DMS53 treated with DMSO at 0.1 percent for 48 hours (cell line): ENCODE data around the gene LMNB1.
"Not testable (repeated sequence)": the region's sequence is repeated elsewhere in the genome, so short reads cannot be mapped to it uniquely, and the experiment has no call there.

Source experiments
- DNase-seq: peaks from one replicate; lab custom pipeline; 2025; ENCODE audit not compliant: unreplicated experiment; lab: John Stamatoyannopoulos, UW

LMNB1 gene, protein sequence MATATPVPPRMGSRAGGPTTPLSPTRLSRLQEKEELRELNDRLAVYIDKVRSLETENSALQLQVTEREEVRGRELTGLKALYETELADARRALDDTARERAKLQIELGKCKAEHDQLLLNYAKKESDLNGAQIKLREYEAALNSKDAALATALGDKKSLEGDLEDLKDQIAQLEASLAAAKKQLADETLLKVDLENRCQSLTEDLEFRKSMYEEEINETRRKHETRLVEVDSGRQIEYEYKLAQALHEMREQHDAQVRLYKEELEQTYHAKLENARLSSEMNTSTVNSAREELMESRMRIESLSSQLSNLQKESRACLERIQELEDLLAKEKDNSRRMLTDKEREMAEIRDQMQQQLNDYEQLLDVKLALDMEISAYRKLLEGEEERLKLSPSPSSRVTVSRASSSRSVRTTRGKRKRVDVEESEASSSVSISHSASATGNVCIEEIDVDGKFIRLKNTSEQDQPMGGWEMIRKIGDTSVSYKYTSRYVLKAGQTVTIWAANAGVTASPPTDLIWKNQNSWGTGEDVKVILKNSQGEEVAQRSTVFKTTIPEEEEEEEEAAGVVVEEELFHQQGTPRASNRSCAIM

DNA sequence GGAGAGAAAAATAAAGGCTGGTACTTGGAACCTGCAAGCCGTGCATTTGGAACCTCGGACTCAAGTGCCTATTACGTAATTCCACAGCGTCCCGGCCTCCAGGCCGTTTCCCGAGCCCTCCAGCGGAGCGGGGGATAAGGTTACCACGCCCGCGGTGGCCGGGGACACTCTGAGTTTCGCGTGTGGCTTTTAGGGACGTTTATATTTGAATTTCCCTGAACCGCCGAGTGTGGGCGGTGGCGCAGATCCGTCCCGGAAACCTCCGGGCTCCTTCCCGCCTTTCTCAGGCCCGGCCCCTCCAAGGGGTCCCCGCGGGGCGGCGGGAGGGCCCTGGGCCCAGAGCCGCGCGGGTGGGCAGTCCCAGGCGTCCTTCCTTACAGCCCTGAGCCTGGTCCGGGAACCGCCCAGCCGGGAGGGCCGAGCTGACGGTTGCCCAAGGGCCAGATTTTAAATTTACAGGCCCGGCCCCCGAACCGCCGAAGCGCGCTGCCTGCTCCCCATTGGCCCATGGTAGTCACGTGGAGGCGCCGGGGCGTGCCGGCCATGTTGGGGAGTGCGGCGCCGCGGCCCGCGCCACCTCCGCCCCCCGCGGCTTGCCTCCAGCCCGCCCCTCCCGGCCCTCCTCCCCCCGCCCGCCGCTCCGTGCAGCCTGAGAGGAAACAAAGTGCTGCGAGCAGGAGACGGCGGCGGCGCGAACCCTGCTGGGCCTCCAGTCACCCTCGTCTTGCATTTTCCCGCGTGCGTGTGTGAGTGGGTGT, at the start of gene LMNB1:
Gene LMNB1 (plus strand): TSS at position 638 of the 758 bp plus-strand sequence. CDS start 373 bp downstream, outside the sequence.
- peak; percentile 95 for DNase-seq

DNA sequence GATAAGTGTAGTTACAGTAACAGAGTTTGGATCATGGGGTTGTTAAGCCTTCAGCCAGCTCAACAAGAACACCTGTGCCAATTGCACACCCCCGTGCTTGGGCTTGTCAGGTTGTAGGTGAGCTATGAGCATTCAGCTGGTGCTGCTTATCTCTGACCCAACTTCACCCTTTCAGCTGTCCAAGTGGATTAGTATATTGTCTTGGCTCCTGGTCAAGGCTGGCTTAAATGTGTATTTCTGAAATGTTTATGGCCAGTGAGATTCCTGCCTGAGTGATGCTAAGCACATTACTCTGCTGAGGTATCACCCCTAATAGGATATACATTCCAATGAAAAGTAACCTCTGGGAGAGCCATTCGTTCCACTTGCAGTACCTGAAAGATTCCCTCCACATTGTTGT, 44.2 kb upstream of the LMNB1 start:
- no peak for DNase-seq

DNA sequence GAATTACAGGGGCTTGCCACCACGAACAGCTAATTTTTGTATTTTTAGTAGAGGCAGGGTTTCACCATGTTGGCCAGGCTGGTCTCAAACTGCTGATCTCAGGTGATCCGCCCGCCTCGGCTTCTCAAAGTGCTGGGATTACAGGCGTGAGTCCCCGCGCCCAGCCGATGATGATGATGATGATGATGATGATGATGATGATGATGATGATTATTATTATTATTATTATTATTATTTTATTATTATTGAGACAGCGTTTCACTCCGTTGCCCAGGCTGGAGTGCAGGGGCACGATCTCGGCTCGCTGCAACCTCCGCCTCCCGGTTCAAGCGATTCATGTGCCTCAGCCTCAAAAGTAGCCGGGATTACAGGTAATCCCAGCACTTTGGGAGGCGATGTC, 42.4 kb upstream of the LMNB1 start:
- DNase-seq: not testable (repeated sequence)

- no peak for DNase-seq
These were observed 40.8 kb upstream of the LMNB1 start for GRCh38 chr5:126736141-126736540.

- DNase-seq: no peak
These were observed 35.6 kb upstream of the LMNB1 start for GRCh38 chr5:126741361-126741760.

DNA sequence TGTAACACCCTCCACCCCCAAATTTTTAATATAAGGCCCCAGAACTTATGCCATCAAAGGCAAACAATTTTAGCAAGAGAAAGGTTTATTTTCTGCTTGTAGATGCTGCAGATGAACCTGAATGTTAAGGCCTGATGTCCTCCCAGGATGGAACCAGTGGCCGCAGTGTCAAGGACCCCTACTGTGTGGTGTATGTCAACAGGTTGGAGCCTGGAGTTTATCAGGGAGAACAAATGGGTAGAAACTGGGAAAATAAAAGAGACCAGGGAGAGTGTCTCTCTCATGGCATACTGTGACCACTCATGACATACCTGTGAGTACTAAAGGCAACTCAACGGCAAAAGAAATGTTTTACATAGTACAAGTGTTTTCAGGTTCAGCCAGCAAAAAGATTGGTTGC, 34.5 kb upstream of the LMNB1 start:
- no peak for DNase-seq

DNA sequence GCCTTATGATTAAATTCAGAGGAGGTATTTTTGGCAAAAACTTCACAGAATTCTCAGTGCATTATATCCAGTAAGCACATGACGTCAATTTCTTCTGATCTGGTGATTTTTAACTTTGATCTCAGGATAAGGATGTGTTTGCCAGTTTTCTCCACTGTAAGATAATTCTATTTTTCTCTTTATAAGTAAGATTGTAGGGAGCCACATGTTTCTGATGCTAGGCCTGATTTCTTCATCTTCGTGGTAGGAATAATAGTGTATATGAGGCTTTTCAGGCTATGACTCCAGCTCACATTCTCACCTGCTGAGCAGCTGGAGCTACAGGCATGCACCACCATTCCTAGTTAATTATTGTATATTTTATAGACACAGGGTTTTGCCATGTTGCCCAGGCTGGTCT, 32.1 kb upstream of the LMNB1 start:
- no peak for DNase-seq

DNA sequence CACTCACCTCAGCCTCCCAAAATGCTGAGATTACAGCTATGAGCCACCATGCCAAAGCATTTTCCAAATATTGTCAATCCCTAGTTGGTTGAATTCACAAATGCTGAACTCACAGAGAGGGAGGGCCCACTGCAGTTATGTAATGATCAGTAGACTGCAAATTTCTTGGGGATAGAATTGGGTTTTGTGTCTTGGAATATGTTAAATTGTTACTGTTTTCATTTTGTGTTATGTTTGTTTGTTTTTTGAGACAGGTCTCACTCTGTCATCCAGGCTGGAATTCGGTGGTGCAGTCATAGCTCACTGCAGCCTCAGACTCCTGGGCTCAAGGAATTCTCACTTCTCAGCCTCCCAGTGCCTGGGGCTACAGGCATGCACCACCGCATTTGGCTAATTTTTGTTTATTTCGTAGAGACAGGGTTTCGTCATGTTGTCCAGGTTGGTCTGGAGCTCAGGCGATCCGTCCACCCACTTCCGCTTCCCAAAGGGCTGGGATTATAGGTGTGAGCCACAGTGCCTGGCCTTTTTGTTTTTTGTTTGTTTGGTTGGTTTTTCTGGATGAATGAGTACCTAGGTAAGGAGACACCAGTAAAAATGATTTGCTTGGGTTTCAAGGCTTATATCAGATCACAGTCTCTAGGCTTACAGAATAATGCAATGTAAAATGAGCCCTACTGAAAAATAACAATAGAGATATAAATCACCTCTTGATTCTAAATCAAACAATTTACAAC, 31.5 kb upstream of the LMNB1 start:
- no peak for DNase-seq

DNA sequence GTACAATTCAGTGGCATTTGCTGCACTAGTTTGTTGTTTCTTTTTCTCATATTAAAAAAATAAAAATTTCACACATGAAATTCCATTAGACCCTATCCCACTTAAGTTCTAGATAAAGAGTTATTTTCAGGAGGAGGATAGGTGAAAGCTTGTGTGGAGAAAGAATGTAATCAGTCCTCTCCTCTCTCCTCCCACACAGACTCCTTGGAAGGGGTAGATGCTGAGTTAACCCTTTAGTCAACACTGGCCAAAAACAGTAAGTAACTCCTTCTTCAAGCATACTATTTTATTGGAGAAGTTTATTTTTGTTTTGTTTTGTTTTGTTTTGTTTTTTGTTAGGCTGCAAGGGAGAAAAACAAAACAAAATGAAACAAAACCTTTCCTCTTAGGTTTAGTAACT, 30.6 kb upstream of the LMNB1 start:
- DNase-seq: no peak

GRCh38 chr5:126752081-126752785, 24.7 kb upstream of the LMNB1 start:
- DNase-seq: no peak

GRCh38 chr5:126753227-126753626, 23.7 kb upstream of the LMNB1 start:
- DNase-seq: no peak

DNA sequence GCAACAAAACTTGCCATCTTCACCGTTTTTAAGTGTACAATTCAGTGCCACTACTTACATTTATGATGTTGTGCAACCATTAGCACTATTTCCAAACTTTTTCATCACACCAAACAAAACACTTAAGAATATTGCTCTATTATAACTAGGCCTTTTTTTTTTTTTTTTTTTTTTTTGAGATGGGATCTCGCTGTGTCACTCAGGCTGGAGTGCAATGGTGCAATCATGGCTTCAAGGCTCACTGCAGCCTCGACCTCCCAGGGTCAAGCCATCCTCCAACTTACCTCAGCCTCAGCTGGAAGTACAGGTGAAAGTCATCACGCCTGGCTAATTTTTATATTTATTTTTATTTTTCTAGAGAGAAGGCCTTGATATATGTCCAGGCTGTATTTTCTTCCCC, 22.3 kb upstream of the LMNB1 start:
- no peak for DNase-seq

DNA sequence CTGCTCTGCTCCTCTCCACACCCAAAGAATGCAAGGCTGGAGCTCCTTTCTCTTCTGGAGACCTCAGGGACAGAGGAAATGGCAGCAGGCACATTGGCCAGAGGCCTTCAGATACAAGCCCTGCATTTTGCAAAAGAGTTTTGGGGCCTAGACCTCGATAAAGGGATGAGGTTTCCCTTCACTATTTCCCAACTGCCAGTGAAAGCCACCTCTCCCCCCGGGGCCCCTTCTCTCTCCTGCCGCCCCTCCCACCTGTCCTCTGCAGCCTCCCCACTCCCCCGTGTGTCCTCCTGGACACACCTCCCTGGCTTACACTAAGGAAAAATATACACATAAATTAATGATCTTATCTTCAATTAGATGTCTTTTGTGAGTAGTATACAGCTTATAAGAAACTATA, 21.3 kb upstream of the LMNB1 start:
- no peak for DNase-seq

- no peak for DNase-seq
These were observed 19.1 kb upstream of the LMNB1 start for GRCh38 chr5:126757713-126758357.

GRCh38 chr5:126763371-126763770, 13.6 kb upstream of the LMNB1 start:
- no peak for DNase-seq

GRCh38 chr5:126769703-126770102, 7.2 kb upstream of the LMNB1 start:
- DNase-seq: no peak

GRCh38 chr5:126773536-126773935, 3.4 kb upstream of the LMNB1 start:
- not testable (repeated sequence) for DNase-seq

GRCh38 chr5:126774595-126774994, 2.3 kb upstream of the LMNB1 start:
- DNase-seq: not testable (repeated sequence)

GRCh38 chr5:126777257-126777974, 480 bp downstream of the LMNB1 start:
- peak; percentile 65 for DNase-seq
